HEK293 (cell line): ENCODE measurements around the gene DNAJC21.

ENCODE experiments used
- BCL11A ChIP-seq: fragments of 450-650 bp; formaldehyde crosslinking; IDR thresholded peaks from 2 replicates; pipeline ENCODE4 v1.5.1; 2016; ENCODE audit warnings: low read depth, missing biosample characterization, missing genetic modification characterization
- CTCF ChIP-seq: fragments of 450-650 bp; formaldehyde crosslinking; IDR thresholded peaks from 2 replicates; pipeline ENCODE4 v1.5.1; 2016; ENCODE audit warnings: missing biosample characterization, missing genetic modification characterization
- TRIM28 ChIP-seq: IDR thresholded peaks from 2 replicates; pipeline ENCODE4 v1.6.1; 2011; ENCODE audit warnings: low read length, control low read depth, borderline replicate concordance
- YY1 ChIP-seq: fragments of 450-650 bp; formaldehyde crosslinking; IDR thresholded peaks from 2 replicates; pipeline ENCODE4 v1.5.1; 2018; ENCODE audit warnings: missing biosample characterization, missing genetic modification characterization
- ZBTB11 ChIP-seq: fragments of 450-650 bp; formaldehyde crosslinking; conservative IDR thresholded peaks from 2 replicates; pipeline ENCODE4 v1.5.1; 2016; ENCODE audit warnings: low read depth, missing biosample characterization, missing genetic modification characterization
- ZNF133 ChIP-seq: fragments of 450-650 bp; formaldehyde crosslinking; IDR thresholded peaks from 2 replicates; pipeline ENCODE4 v1.5.1; 2016; ENCODE audit warnings: missing biosample characterization, missing genetic modification characterization
- ZNF214 ChIP-seq: fragments of 450-650 bp; formaldehyde crosslinking; IDR thresholded peaks from 2 replicates; pipeline ENCODE4 v1.5.1; 2017; ENCODE audit warnings: missing biosample characterization, mild to moderate bottlenecking, missing genetic modification characterization, borderline replicate concordance
- ZNF223 ChIP-seq: fragments of 450-650 bp; formaldehyde crosslinking; IDR thresholded peaks from 2 replicates; pipeline ENCODE4 v1.5.1; 2016; ENCODE audit warnings: missing biosample characterization, missing genetic modification characterization
- ZNF341 ChIP-seq: fragments of 450-650 bp; formaldehyde crosslinking; IDR thresholded peaks from 2 replicates; pipeline ENCODE4; 2016; ENCODE audit warnings: low read depth, missing biosample characterization, missing genetic modification characterization
- ZNF555 ChIP-seq: fragments of 450-650 bp; formaldehyde crosslinking; conservative IDR thresholded peaks from 2 replicates; pipeline ENCODE4 v1.5.1; 2017; ENCODE audit warnings: missing biosample characterization, mild to moderate bottlenecking, missing genetic modification characterization, inconsistent platforms
- ZNF768 ChIP-seq: fragments of 450-650 bp; formaldehyde crosslinking; IDR thresholded peaks from 2 replicates; pipeline ENCODE4 v1.5.1; 2018; ENCODE audit warnings: missing biosample characterization, mild to moderate bottlenecking, missing genetic modification characterization
- ZSCAN4 ChIP-seq: fragments of 450-650 bp; formaldehyde crosslinking; IDR thresholded peaks from 2 replicates; pipeline ENCODE4 v1.5.1; 2017; ENCODE audit warnings: missing biosample characterization, missing genetic modification characterization

- no peak for TF ChIP-seq ZNF341 (tag by site-specific recombination)
- no peak for TF ChIP-seq TRIM28
- no peak for TF ChIP-seq YY1
- TF ChIP-seq ZNF223: no peak
- TF ChIP-seq ZNF214 (tag by site-specific recombination): no peak
- no peak for TF ChIP-seq CTCF
- TF ChIP-seq BCL11A (tag by site-specific recombination): no peak
- no peak for TF ChIP-seq ZNF768 (tag by site-specific recombination)
- TF ChIP-seq ZNF555 (tag by site-specific recombination): no peak
- TF ChIP-seq ZSCAN4 (tag by site-specific recombination): no peak
- TF ChIP-seq ZBTB11 (tag by site-specific recombination): no peak
- no peak for TF ChIP-seq ZNF133 (tag by site-specific recombination)
Observed at GRCh38 chr5:34982823-34983222, 53.5 kb downstream of the DNAJC21 start.
